HS-5 (cell line): ENCODE data around the gene RYR3.

Experiments used
- DNase-seq: peaks from one replicate; pipeline ENCODE4 v3.0.0-alpha.2; 2012; ENCODE audit warnings: low read depth

RYR3 gene

DNA sequence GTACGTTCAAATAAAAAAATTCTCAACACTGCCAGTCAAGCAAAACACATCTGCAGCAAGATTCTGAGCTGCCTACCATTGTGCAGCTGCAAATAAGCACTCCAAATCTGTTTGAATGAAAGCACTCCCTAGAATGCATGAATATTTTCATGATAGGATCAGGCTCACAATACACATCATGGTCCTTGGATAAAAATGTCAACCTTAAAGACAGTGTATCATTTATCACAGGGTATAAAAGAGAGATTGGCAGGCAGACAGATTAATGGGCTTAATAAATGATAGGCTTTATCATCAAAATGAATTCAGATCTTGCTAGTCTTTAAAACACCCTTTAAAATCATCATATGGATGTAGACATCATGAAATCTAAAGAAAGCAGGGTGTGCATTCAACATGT is 9.2 kb downstream of the RYR3 start:
- no peak for DNase-seq

DNA sequence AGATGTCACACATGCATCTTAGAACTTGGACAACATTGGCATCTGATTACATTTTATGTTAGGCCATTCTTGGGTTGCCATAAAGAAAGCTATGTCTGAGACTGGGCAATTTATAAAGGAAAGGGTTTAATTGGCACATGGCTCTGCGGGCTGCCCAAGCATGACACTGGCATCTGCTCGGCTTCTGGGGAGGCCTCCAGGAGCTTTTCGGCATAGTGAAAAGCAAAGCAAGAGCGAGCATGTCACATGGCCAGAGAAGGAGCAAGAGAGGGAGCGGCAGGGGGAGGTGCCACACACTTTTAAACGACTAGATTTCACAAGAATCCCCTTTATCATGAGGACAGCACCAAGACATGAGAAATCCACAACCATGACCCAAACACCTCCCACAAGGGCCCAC is 11.3 kb downstream of the RYR3 start:
- DNase-seq: no peak

DNA sequence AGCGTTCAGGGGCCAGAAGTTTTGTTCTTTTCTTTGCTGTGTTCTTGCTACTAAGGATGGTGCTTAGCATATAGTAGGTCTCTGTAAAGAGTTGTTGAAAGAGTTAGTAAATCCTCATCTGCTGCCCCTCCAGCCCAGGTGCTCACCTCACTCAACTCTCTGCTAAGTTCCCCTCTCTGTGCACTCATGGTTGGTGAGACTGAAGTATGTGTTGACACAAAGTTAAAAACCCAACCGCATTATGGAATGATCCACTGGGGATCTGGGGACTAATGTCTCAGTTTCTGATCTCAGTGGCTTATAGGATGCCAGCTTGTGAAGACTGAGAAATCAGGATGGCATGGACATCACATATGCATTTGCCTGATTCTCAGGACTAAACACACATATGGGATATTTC is 13.8 kb downstream of the RYR3 start:
- DNase-seq: no peak

DNA sequence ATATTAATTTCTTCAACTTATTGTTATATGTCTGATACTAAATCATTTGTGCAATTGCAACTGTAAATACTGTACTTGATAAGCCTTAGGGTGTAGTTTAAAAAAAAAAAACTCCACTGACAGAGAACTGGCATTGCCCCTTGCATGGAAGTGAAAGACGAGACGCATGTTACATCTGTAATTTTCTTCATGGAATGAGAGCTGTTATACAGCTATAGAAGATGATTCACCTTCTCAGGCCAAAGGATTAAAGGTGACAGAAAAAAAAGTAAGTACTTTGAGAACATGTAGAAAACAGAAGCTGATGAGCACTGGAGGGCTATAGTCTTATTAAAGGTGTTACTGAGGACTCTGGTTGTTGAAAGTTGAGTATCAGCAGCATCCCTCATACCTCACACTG is 16.1 kb downstream of the RYR3 start:
- DNase-seq: no peak

DNA sequence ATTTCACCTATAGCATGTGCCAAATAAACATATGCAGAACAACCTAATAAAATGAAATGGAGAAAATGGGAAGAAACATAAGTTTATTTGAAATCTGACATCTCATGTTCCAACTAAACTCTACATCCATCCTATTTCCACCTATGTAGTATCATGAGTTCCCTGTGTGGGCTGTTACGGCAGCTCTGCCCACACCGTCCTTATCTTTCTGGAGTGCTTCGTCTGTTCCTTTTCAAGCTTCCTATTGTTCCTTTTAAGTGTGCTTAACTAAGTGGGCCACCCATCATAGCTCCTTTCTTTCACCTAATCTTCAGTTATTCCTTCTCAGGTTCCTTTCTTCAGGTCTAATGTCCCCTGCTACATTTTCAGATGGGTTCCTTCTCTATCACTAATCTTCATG is 17.3 kb downstream of the RYR3 start:
- DNase-seq: no peak

DNA sequence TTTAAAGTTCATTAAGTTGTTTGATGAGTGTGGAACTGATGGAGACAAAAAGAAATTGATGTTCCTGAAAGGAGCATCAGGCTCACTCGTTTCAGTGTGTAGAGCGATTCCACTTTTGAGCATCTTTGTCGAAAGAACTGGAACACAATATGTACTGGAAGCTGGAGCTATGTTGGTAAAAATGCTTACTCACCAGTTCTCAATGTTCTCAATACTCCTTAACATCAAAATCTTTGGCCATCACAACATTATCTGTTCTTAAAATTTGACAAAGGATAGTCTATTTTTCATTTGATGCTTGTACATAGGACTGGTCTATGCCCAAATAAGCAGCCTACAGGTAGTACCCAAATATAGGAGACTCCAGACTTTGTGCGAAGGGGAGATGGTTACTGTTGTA is 18.7 kb downstream of the RYR3 start:
- no peak for DNase-seq

DNA sequence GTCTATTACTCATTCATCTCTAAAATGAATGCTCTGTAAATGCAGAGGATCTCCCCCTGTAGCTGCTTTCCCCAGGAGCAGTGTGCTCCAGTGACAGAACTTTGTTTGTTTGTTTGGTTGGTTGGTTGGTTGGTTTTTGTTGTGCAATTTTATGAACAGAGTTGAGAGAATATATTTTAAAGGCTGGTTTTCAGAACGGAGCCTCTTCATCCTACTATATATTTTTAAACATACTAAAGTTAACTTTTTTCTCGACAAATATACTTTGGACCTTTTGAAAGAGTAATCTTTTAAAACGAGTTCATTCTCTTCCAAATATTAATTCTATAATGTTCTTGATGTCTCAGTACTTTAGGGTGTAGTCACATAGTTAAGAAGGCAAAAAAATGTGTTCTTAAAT is 20.2 kb downstream of the RYR3 start:
- DNase-seq: no peak

DNA sequence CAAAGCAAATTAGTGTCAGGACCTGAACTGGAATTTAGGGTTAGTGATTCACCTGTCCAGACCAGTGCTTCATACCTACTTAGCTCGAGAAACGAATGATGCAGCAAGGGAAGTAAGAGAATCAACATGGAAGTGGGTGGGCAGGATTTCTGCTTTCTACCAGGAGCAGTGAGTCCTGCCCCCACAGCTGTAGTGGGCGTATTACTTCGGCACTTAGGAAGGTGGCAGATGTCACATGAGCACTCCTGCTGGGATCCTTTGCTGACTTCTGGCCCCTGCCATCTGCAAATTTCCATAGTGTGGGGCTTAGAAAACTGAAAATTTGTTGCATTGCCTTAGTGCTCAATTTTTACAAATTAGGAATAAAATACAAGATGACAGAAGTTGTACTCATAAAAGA is 31.2 kb downstream of the RYR3 start:
- no peak for DNase-seq

DNA sequence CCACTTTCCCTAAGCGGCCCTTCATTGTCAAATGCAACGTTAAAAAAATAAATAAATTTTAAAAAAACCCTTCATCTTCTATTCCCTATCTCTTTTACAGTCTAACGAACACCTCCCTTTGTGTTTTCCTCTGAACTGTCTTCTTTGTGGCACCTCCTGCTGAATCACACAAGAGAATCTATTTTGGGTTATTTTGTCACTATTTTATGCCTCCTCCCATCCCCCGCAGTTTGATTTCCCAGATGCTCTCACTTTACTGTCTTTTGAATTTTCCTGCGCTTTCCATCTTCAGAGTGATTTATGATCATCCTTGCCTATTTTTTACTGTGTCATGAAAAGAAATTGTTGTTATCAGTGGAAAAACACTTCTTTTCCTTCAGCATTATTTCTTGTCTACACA is 32.5 kb downstream of the RYR3 start:
- DNase-seq: no peak

DNA sequence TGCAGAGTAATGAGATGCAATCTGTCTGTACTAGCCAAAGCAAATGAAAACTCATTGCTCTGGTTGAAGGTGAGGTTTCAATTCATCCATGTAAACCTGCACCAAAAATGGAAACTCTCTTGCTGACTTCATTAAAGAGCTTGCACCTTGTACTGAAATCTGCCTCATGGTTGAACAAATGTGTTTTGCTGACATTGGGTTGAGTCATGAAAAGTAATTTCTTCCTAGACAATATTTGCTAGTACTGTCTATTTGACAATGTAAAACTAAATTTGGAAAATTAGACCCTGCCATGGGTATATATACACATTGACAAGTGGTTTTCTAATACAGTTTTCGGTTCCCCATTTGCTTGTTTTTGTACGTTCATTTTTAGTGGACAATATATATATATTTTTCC is 33.3 kb downstream of the RYR3 start:
- no peak for DNase-seq

DNA sequence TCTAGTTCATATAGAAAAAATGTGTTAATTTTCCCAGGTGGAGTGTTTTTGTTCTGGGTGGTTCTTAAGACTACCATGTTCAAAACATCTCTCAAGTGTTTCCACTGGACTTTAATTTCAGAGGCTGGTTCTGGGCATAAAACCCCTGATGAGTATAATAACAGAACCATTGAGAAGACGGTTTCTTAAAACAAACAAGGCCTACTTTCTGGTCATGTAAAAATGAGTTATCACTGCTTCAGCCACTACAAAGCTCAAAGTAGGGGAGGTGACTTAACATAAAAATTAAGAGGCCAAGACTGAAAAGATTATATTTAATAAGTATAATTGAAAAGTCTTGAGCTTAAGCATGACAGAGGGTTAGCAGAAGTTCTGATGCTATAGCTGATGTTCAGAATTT is 33.8 kb downstream of the RYR3 start:
- no peak for DNase-seq

DNA sequence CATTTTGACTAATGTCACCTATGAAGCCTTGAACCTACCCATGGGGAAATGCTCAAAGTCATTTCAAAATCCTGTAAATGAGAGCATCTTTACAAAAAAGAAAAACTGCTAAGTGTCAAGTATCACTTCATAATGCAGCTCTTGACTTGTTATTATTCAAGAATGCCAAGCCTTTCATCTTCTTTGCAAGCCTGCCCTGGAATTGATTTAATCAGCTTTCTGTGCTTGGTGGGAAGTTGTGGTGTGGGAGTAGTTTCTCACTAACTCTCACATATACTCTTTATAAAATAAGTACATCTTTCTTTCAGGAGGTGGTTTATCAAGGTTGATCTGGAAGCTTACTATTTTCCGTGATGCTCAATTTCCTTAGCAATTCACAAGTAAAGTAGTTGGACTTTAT is 43.6 kb downstream of the RYR3 start:
- no peak for DNase-seq

DNA sequence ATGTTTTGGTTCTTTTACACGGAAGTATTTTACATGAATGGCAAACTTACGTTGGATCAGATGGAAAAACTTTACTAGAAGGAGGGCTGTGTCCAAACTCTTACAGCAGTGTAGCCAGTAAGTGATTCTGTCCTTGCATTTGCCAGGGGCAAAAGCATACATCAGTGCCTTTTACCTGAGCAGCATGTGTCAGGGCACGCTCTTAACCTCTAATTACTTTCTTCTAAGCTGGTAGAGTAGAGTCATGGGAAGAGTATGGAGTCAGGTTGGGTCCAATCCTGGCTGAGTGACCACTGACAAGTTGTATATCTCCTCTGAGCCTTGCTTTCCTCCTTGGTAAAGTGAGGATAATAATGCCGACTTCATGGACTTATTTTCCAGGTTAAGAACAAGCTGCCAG is 47.1 kb downstream of the RYR3 start:
- DNase-seq: no peak

DNA sequence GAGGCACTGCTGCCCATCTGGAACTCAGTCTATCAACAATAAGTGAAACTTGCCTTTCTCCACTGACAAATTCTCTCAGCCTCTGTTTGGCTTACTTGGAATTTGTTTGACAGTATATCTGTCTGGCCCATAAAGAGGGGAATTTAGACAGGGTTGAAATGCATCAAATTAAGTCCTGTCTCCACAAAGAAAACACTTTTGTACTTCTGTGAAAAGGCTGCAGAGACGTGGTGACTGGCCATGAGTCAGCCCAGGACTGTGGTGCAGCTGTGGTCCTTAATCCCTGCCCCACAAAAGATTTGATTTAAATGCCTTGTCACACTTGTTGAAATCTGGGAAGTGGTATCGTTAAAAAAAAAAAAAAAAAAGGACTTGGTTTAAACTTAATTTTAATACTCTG is 47.5 kb downstream of the RYR3 start:
- DNase-seq: no peak

DNA sequence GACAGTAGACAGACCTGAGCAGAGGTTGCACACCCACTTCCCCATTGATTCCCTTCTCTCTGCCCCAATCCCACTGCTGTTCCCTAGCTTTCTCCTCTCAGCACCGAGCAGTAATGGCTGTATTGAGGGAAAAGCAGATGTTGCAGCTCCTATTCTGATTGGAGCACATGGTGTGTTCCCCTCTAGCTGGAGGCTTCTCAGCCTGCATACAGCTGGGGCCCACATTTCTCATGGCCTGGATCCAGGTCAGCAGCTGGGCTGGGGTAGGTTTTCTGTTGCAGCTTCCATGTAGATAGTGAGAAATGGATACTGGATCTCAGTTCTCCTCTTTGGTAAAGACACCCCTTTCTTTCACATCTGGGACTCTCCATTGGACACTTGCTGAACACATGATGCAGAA is 50.1 kb downstream of the RYR3 start:
- DNase-seq: no peak

DNA sequence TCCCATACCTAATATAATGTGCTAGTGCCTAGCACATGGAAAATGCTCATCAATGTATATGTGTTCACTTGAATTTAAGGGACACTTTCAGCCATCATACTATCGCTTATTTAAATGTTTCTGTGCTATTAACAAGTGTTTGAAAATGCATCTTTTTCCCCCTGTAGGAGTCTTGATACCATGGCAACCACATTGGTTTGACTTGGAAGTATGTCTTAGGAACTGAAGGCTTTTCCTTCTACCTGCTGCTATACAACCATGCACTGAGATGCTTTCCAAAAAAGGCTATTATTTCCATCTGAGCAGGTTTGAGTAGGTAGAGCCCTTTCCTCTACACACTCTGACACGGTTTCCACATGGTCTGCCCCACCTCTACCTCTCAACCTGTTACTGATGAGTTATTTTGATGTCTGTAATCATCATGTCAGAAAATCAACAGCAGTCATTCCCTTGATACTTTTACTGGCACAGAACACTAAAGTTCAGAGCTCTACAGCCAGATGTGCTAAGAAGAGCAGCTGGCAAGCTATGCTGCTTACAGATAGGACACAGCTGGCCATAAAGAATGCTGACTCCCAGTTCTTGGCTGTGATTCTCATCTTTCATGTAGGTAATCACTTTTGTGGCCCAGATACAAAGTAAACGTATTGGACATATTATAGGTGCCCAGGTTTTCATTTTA is 59.3 kb downstream of the RYR3 start:
- DNase-seq: no peak

DNA sequence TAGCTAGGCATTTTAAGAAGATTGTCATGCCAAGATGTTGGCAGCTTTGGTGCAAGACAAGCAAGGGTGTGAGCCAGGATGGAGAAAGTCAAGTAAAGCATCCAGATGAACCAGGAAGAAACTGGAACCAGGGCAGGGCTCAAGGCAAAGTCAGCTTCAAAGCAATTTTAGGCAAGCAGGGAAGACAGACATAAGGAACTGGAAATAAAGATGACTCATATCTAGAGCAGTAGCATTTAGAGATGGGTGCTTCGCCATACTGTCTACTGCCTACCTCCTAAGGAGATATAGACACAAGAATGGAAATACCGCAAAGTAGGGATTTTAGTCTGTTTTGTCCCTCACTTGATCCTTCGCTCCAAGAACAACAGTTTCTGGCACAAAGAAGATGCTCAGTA is 59.9 kb downstream of the RYR3 start:
- DNase-seq: no peak

DNA sequence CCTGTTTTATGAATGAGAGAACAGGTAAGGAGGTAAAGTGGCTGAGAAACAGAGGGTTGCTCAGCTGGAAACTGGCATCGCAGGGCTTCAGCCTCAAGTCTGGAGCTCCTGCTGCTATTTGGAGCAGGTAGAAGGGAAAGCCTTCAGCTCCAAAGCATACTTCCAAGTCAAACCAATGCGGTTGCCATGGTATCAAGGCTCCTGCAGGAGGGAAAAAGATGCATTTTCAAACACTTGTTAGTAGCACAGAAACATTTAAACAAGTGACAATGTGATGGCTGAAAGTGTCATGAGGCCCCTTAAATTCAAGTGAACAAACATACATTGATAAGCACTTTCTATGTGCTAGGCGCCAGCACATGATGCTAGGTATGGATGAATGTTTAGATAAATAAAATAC is 60.4 kb downstream of the RYR3 start:
- DNase-seq: no peak

DNA sequence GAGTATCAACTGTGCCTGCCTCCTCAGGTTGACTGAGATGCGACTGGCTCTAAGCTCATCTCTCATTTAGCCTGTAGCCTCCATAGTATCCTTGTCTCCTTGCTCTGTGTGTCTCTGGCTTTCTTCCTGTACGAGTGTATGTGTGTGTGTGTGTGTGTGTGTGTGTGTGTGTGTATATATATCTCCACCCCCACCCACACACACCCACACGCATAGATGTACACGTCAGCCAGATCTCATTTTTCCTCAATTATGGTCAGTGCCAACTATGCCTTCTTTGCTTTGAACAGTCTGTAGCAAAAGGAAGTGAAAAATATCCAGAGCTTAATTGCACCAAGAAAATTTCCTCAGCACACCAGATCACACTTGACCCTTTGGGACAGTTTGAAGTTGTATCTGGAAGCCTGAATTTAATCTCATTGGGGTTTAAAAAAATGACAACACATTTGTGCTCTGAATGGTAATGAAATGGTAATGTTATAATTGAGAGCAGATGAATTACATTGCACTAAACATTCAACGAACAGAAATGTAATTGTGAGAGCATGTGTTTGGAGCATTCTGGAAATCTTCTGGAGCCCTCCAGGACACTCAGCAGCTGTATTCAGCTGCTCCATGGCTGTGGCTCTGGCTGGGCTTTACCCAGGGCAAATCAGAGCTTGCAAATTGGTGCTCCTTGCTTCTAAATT is 63.6 kb downstream of the RYR3 start:
- DNase-seq: no peak

DNA sequence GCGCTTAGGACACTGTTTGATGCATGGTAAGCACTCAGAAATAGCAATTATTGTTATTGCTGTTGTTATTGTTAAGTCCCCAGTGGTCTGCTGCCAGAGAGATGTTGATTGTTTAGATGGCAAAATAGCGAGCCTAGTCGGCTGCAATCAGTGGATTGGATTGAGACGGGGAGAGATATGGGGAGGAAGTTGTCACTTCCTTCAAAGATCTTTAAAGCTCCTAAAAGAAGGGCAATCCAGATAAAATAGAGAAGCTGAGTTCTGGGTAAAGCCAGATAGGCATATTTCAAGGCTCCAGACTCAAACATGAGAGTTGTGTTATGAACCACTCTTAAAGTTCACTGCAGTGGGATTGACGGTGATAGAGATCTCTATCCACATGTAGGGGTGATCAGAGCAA is 64.5 kb downstream of the RYR3 start:
- no peak for DNase-seq

DNA sequence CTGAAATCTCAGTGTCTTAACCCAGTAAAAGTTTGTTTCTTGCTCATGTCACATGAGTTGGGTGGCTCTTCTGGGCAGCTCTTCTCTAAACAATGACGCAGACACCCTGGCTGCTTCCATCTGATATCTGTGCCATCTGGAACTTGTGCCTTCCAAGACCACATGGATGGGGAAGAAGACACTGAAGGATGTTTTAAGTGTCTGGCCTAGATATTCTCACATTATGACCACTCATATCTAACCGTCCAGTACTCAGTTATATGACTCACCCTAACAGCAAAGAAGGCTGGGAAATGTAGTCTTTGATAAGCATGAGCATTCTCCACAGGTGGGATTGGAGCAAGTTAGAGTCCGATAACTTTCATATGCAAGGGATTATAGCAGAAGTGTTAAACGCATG is 66.4 kb downstream of the RYR3 start:
- DNase-seq: no peak

DNA sequence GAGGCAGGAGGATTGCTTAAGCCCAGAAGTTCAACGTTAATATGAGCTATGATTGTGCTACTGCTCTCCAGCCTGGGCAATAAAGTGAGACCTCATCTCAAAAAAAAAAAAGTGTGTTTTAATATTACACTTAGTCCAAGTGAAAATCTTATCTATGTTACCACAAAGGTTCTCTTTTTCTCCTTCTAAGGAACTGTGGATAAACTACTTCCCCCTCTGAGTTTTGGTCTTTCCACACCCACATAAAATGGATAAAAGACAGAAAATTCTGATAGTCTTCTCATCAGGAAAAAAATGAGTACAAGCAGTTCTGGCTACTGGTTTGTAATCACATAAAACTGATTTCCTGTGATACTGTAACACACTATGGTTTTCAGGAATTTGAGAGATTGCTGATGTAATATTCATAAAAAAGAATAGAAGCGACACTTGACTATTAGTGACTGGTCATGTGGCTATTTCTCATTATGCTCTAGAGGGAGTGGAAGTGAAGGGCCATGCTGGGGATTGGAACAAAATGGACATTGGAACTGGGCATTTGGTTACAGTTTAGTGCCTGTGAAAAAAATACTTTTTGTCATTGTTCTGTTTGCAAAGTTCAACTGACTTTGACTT is 68.2 kb downstream of the RYR3 start:
- no peak for DNase-seq

DNA sequence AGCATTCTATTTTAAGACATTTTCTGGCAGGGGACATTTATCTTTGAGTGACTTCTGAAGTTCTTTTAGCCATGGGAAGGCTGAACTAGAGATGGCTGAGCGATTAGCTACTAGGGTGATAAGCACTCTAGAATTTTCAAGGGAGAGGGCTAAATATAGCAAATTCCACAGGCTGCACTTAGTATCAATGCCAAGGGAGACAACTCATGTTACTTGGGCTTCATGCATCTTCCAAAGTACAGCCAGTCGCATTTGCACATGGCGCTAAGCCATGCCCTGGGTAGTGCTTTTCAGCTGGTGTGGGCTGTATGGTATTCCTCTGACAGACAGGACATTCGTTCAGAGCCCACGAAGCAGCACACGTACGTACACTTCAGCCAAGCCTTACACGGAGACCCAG is 69.6 kb downstream of the RYR3 start:
- DNase-seq: no peak

DNA sequence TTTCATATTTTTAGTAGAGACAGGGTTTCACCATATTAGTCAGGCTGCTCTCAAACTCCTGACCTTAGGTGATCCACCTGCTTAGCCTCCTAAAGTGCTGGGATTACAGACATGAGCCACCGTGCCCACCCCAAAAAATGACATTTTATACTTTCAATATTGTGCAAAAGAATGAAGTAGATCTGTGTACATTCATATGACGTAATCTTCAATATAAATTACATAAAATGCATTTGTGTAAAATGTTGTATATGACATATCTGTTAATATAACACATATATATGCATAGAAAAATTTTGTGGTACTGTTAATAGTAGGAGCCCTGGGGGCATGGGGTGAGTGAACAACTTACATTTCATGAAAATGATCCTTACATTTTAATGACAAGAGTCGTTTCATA is 71.7 kb downstream of the RYR3 start:
- DNase-seq: no peak
